ACHN (cell line): ENCODE results near the gene SULT2B1.
"Not testable (repeated sequence)": the region's sequence is repeated elsewhere in the genome, so short reads cannot be mapped to it uniquely, and the experiment has no call there.

Experiments
- DNase-seq: peaks from one replicate; pipeline ENCODE4 v3.0.0-alpha.2; 2015
- in situ Hi-C: cut with HindIII; loops from 2 replicates; pipeline ENCODE4 v1.10.0; 2017; ENCODE audit warnings: low sequenced_read_pairs, low pct_ligation_motif_present, low pct_unique_long_range_greater_than_20kb

Gene SULT2B1

GRCh38 chr19:48553676-48554384 is 1.9 kb downstream of the SULT2B1 start:
- DNase-seq: peak; percentile 62
- in situ Hi-C loops: no loop called here

GRCh38 chr19:48554385-48555091 is 2.6 kb downstream of the SULT2B1 start:
- DNase-seq: peak; percentile 27
- in situ Hi-C loops: no loop called here

- in situ Hi-C loops: no loop called here
- DNase-seq: peak; percentile 87
Measured at GRCh38 chr19:48556163-48556562, 4.2 kb downstream of the SULT2B1 start.

- in situ Hi-C loops: no loop called here
- DNase-seq: no peak
Measured at GRCh38 chr19:48556825-48557224, 4.9 kb downstream of the SULT2B1 start.

- in situ Hi-C loops: no loop called here
- DNase-seq: peak; percentile 86
Measured at GRCh38 chr19:48558018-48558684, 6.2 kb downstream of the SULT2B1 start.

- peak; percentile 27 for DNase-seq
- in situ Hi-C loops: no loop called here
Measured at GRCh38 chr19:48560095-48560530, 8.1 kb downstream of the SULT2B1 start.

GRCh38 chr19:48561412-48561811 is 9.4 kb downstream of the SULT2B1 start:
- in situ Hi-C loops: no loop called here
- DNase-seq: no peak

GRCh38 chr19:48565090-48565489 is 13.1 kb downstream of the SULT2B1 start:
- no peak for DNase-seq
- in situ Hi-C loops: no loop called here

- peak; percentile 93 for DNase-seq
Measured at GRCh38 chr19:48568345-48568886, 16.4 kb downstream of the SULT2B1 start.

GRCh38 chr19:48569814-48570213 is 17.8 kb downstream of the SULT2B1 start:
- no peak for DNase-seq
- in situ Hi-C loops: no loop called here

More at GRCh38 chr19:48568345-48568886, 16.4 kb downstream of the SULT2B1 start:
- in situ Hi-C loops: no loop called here

GRCh38 chr19:48571378-48572162 is 19.6 kb downstream of the SULT2B1 start:
- in situ Hi-C loops: no loop called here
- DNase-seq: no peak

- DNase-seq: no peak
- in situ Hi-C loops: no loop called here
Measured at GRCh38 chr19:48573163-48573505, 21.2 kb downstream of the SULT2B1 start.

- in situ Hi-C loops: no loop called here
- no peak for DNase-seq
Measured at GRCh38 chr19:48575931-48576622, 24.1 kb downstream of the SULT2B1 start.

GRCh38 chr19:48577908-48578307 is 25.9 kb downstream of the SULT2B1 start:
- DNase-seq, in situ Hi-C loops: not testable (repeated sequence)

- in situ Hi-C loops: no loop called here
- no peak for DNase-seq
Measured at GRCh38 chr19:48578891-48579290, 26.9 kb downstream of the SULT2B1 start.

- no peak for DNase-seq
- in situ Hi-C loops: no loop called here
Measured at GRCh38 chr19:48582168-48582567, 30.2 kb downstream of the SULT2B1 start.

- in situ Hi-C loops: no loop called here
- DNase-seq: no peak
Measured at GRCh38 chr19:48587387-48587786, 35.4 kb downstream of the SULT2B1 start.
